AG04449 (cell line): ENCODE results near the gene SAMD11.

Experiments
- CTCF ChIA-PET: fragments of 350-600 bp; formaldehyde crosslinking; extraction: SDS; loops from one replicate; lab custom pipeline; 2021; ENCODE audit warnings: antibody characterized with exemption; lab: Yijun Ruan, JAX
- POLR2A ChIA-PET: fragments of 400-600, 350-600 bp; formaldehyde crosslinking; extraction: SDS; loops from one replicate; lab custom pipeline; 2020; ENCODE audit warnings: antibody characterized with exemption, inconsistent platforms; lab: Yijun Ruan, JAX
- DNase-seq: peaks from one replicate; pipeline ENCODE4 v3.0.0-alpha.2; 2010; ENCODE audit warnings: low read depth, low spot score
- H3K4me3 ChIP-seq: 2 replicates; pipeline ENCODE4 v1.5.1; 2011; ENCODE audit warnings: low read depth, mild to moderate bottlenecking, control low read depth, low read length
- CTCF ChIP-seq: IDR thresholded peaks from one replicate; pipeline ENCODE4 v1.5.1; 2011; ENCODE audit warnings: mild to moderate bottlenecking, moderate library complexity, low read length, control low read depth, inconsistent platforms; ENCODE audit not compliant: insufficient read depth; ENCODE audit errors: missing control alignments

SAMD11 gene

GRCh38 chr1:906600-907420 is 16.9 kb upstream of the SAMD11 start:
- no peak for DNase-seq
- H3K4me3 ChIP-seq, result no peak overlapping the region
- TF ChIP-seq CTCF, result no peak
- ChIA-PET POLR2A (no interaction called here), CTCF (interaction anchor here (1.8 to 5.4 kb wide), 13 partner anchors 8 to 157 kb away, joined by 5 to 67 read pairs (median 11); partner anchors contain the start of genes KLHL17 and SAMD11)

- H3K4me3 ChIP-seq, result no peak overlapping the region
- TF ChIP-seq CTCF, result no peak
- no peak for DNase-seq
- ChIA-PET POLR2A (no interaction called here), CTCF (interaction anchor here (5.4 kb wide), 1 partner anchor 32 kb away, joined by 67 read pairs; no protein-coding TSS in a partner anchor)
Measured at GRCh38 chr1:907611-908451, 15.9 kb upstream of the SAMD11 start.

- no peak for TF ChIP-seq CTCF
- no peak for DNase-seq
- CTCF ChIA-PET, result no interaction called here
- POLR2A ChIA-PET, result no interaction called here
- no peak overlapping the region for H3K4me3 ChIP-seq
Measured at GRCh38 chr1:908661-909060, 15.1 kb upstream of the SAMD11 start.

- POLR2A ChIA-PET, result no interaction called here
- no peak for TF ChIP-seq CTCF
- no peak overlapping the region for H3K4me3 ChIP-seq
- CTCF ChIA-PET, result interaction anchor here (1.2 kb wide), 1 partner anchor 75 kb away, joined by 3 read pairs; no protein-coding TSS in a partner anchor
- DNase-seq, result no peak
Measured at GRCh38 chr1:909861-910310, 13.8 kb upstream of the SAMD11 start.

- H3K4me3 ChIP-seq, result no peak overlapping the region
- TF ChIP-seq CTCF, result no peak
- CTCF ChIA-PET, result interaction anchor here (1.2 kb wide), 1 partner anchor 74 kb away, joined by 3 read pairs; no protein-coding TSS in a partner anchor
- POLR2A ChIA-PET, result no interaction called here
- DNase-seq, result no peak
Measured at GRCh38 chr1:910311-910880, 13.3 kb upstream of the SAMD11 start.
